Peyer's patch (tissue), 4 donors: ENCODE data around the gene GOSR2. TPM values are rescaled to one million over a fixed set of nuclear protein-coding genes. Genes with fewer than 3 reads are reported as not detected.

Experiments used
- DNase-seq, 3 donors: peaks; one replicate each; pipeline ENCODE4 v3.0.0-alpha.2; 2017 to 2019
- H3K27ac ChIP-seq, 4 donors: fragments of 200-600 bp; sonication (generic); one replicate each; pipeline ENCODE4 v1.5.1; 2016 to 2019
- H3K27me3 ChIP-seq, 2 donors: fragments of 200-600 bp; sonication (generic); one replicate each; pipeline ENCODE4 v1.5.1; 2019
- H3K36me3 ChIP-seq, 3 donors: fragments of 200-600 bp; sonication (generic); one replicate each; pipeline ENCODE4 v1.5.1; 2016 to 2019
- H3K4me1 ChIP-seq, 4 donors: fragments of 200-600 bp; sonication (generic); one replicate each; pipeline ENCODE4 v1.5.1; 2016 to 2019
- H3K4me3 ChIP-seq, 4 donors: fragments of 200-600 bp; sonication (generic); 1 replicate in 3 of 4; 2 replicates in 1 of 4; pipeline ENCODE4 v1.5.1; 2016 to 2019; ENCODE audit warnings: mild to moderate bottlenecking in 1 of 4
- H3K9me3 ChIP-seq, 4 donors: fragments of 200-600 bp; sonication (generic); one replicate each; pipeline ENCODE4 v1.5.1; 2016 to 2019; ENCODE audit warnings: mild to moderate bottlenecking in 1 of 4
- POLR2A ChIP-seq, 2 donors: fragments of 450-650 bp; IDR thresholded peaks; one replicate each; pipeline ENCODE4 v1.5.1; 2017; ENCODE audit warnings: antibody characterized with exemption in 2 of 2, mild to moderate bottlenecking in 2 of 2, moderate library complexity in 2 of 2
- total RNA-seq, 4 donors: library from RNA; depleted of rRNA; stranded (reverse); fragments of >200 nt; gene quantifications; one replicate each; pipeline ENCODE4 v1.1.0, GENCODE V29; 2016
- TF ChIP-seq, protein P1 (sequence below), 6 experiments: fragments of 450-650 bp in 4 of 6; fragments of 200-600 bp in 2 of 6; sonication (generic) in 1 of 6; IDR thresholded peaks; one replicate each; pipeline ENCODE4 v1.5.1; 2017 to 2019; ENCODE audit warnings: antibody characterized with exemption in 6 of 6, mild to moderate bottlenecking in 3 of 6, moderate library complexity in 1 of 6

The GOSR2 gene
- total RNA-seq, 4 donors from 2014 or later: 77.6 to 148 (median 121) TPM

DNA sequence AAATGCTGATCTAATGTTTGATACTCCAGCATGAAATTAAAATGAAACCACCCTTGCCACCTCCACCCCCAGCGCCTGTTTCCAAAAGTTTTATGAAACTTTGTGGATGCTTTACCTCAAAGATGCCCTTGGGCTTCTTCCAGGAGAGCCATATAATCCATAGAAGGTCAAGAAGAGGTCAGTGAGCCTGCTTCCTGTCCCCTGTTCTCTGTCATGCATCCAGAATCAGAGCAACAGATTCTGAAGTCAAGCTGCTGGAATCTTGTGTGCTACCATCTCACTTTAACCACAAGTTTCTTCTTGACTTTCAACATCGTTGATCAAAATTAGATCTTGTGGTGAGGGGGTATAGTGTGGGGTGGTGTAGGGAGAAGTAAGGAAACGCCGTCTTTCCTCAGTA is 8.6 kb downstream of the GOSR2 start:
- DNase-seq: no peak
- H3K9me3 ChIP-seq: no peaks in the 10 kb centered on the region
- no peaks in the 10 kb centered on the region for H3K27me3 ChIP-seq
- TF ChIP-seq, protein P1, sequence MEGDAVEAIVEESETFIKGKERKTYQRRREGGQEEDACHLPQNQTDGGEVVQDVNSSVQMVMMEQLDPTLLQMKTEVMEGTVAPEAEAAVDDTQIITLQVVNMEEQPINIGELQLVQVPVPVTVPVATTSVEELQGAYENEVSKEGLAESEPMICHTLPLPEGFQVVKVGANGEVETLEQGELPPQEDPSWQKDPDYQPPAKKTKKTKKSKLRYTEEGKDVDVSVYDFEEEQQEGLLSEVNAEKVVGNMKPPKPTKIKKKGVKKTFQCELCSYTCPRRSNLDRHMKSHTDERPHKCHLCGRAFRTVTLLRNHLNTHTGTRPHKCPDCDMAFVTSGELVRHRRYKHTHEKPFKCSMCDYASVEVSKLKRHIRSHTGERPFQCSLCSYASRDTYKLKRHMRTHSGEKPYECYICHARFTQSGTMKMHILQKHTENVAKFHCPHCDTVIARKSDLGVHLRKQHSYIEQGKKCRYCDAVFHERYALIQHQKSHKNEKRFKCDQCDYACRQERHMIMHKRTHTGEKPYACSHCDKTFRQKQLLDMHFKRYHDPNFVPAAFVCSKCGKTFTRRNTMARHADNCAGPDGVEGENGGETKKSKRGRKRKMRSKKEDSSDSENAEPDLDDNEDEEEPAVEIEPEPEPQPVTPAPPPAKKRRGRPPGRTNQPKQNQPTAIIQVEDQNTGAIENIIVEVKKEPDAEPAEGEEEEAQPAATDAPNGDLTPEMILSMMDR (IDR thresholded peaks at IDR 0.05): no peak
- TF ChIP-seq POLR2A (IDR thresholded peaks at IDR 0.05): no peak
- peaks cover 0 to 43% (median 0%) of the 10 kb centered on the region in 4 donors for H3K4me1 ChIP-seq
- peaks cover 0 to 74% (median 0%) of the 10 kb centered on the region in 3 donors for H3K36me3 ChIP-seq
- no peak overlapping the region for H3K27ac ChIP-seq
- H3K4me3 ChIP-seq: no peak overlapping the region

DNA sequence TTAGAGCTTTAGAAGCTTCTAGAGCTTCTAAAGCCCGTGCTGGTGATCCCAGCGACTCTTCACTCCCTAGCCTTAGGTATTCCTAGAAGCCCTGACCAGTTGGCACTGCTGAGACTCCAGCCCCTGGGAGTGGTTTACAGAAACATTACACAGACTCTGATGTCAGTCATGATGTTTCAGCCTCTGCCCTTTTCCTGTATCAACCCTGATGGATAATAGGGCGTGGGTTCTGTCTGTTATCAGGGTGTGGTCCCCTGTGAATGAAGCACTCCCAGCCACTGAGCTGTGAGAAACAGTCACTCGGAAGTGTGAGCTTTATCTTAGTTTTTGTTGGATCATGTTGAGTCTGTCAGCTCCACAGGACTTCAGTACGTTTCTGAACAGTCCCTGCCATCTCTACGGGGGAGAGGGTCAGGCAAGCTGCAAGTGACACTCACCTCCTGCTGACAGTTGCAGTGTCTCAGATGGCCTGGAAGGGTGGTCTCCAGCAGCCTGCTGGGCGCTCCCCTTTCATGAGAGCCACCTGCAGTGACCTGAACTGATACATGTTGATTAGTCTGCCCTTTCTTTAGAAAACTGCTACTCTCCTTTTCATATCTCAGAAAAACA is 12.8 kb downstream of the GOSR2 start:
- TF ChIP-seq, protein P1 (IDR thresholded peaks at IDR 0.05): no peak
- peak; percentile 42 to 71 for TF ChIP-seq POLR2A (IDR thresholded peaks at IDR 0.05)
- Histone ChIP-seq H3K9me3 (no peaks in the 10 kb centered on the region), H3K4me3 (no peak overlapping the region), H3K36me3 (peaks cover 0 to 96% (median 3%) of the 10 kb centered on the region in 3 donors), H3K4me1 (peaks cover 0 to 10% (median 0%) of the 10 kb centered on the region in 4 donors), H3K27me3 (no peaks in the 10 kb centered on the region), H3K27ac (peak overlapping the region in 3 of 4 donors; percentile 32 to 82 (median 71))
- DNase-seq: peak in 1 of 3 donors; percentile 80

DNA sequence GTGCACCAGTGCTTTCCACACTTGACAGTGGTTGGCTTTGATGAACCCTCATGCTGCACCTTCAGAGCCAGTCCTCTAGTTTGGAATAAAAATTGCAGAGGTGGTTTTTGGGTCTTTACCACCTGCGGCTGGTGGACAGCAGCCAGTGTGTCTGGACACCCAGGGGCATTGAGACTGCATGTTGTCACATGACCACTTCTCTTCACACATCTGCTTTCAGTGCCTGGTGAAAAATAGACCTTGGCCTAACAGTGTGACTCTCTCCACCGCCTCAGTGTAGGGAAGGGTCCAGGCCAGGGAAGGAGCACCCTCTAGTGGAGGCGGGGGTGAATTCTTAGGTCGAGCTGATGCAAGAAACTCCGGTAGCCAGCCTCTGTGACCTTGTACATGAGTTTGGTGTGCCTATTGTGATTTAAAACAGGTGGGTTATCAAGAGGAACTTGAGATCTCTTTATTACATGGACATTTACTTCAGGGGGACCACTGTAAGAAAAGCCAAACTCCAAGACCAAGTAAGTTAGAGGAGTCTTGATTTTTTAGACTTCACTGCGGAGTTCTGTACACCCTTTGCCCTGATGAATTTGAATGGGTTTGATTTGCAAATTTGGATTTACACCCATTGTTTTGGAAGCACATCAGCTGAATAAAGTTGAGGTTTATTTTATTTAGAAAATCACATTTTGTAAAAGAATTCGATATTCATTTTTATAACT is 17.9 kb downstream of the GOSR2 start:
- Histone ChIP-seq H3K9me3 (no peaks in the 10 kb centered on the region), H3K4me3 (no peak overlapping the region), H3K27me3 (no peaks in the 10 kb centered on the region), H3K27ac (peak overlapping the region in 1 of 4 donors; percentile 20), H3K4me1 (peaks cover 0 to 23% (median 4%) of the 10 kb centered on the region in 4 donors), H3K36me3 (peaks cover 0 to 45% (median 3%) of the 10 kb centered on the region in 3 donors)
- TF ChIP-seq, protein P1 (IDR thresholded peaks at IDR 0.05): peak; percentile 44 to 93 (median 86)
- TF ChIP-seq POLR2A (IDR thresholded peaks at IDR 0.05): no peak
- peak; percentile 66 to 89 (median 82) for DNase-seq

DNA sequence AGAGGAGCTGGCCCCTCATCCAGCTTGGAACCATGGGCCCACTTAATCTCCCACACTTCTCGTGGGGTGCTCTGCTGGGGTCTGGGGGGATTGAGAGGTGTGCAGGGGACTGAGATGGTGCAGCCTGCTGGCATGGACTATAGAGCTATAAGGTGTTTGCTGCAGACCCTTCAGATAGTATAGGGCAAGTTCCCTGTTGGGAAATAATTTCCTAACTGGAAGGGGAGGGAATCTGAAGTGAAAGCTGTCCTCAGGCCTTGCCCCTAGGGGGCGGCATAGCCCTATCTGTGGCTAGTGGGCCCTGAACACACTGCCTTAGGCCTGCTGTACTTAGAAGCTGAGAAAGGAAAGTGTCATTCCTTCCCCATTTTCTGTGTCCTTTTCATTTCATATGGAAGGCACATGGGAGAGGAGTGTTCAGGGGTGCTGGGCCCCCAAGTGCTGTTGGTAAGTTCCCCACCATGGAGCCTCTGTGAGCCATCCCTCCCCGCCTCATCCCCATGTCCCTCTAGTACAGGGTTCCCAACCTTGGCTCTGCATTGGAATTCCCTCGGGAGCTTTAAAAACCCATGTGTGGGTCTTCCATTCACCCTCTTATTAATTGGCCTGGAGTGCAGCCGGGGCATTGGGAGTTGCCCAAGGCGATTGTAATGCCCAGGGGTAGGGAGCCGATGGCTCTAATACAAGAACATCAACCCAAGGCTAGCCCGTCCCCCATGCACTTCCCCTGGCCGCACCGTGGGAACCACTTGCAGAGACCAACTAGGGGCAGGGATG is 19.7 kb downstream of the GOSR2 start:
- TF ChIP-seq, protein P1 (IDR thresholded peaks at IDR 0.05): peak; percentile 24 to 84 (median 77)
- no peak for TF ChIP-seq POLR2A (IDR thresholded peaks at IDR 0.05)
- H3K27ac ChIP-seq: no peak overlapping the region
- peaks cover 0 to 27% (median 3%) of the 10 kb centered on the region in 3 donors for H3K36me3 ChIP-seq
- H3K4me1 ChIP-seq: peaks cover 0 to 18% (median 4%) of the 10 kb centered on the region in 4 donors
- peak; percentile 34 to 83 (median 78) for DNase-seq
- H3K4me3 ChIP-seq: no peak overlapping the region
- no peaks in the 10 kb centered on the region for H3K27me3 ChIP-seq
- H3K9me3 ChIP-seq: no peaks in the 10 kb centered on the region

DNA sequence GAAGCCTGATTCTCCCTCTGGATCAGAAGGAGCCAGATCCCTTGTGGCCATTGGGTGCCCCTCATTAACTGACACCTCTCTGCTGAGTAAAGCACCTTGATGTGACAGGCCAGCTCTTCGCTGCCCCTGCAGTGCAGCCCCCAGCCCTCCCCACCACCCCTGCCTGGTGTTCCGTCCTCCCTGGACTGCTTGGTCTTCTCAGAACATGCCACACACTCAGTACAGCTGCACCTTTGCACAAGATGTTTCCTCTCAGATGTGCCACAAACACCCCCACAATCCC is 20.2 kb downstream of the GOSR2 start:
- Histone ChIP-seq H3K27me3 (no peaks in the 10 kb centered on the region), H3K4me1 (peaks cover 0 to 18% (median 4%) of the 10 kb centered on the region in 4 donors), H3K9me3 (no peaks in the 10 kb centered on the region), H3K4me3 (no peak overlapping the region), H3K27ac (no peak overlapping the region), H3K36me3 (peaks cover 0 to 22% (median 3%) of the 10 kb centered on the region in 3 donors)
- DNase-seq: no peak
- TF ChIP-seq, protein P1 (IDR thresholded peaks at IDR 0.05): no peak
- TF ChIP-seq POLR2A (IDR thresholded peaks at IDR 0.05): no peak
